Parathyroid adenoma (tissue), 2 donors: ENCODE results near the gene GPR142.

Experiments
- H2AFZ ChIP-seq: fragments of 300-600 bp; sonication (generic); one replicate; pipeline ENCODE4 v1.7.0; 2017; ENCODE audit warnings: antibody characterized with exemption, mild to moderate bottlenecking
- H3K27ac ChIP-seq: fragments of 300-600 bp; sonication (generic); one replicate; pipeline ENCODE4 v1.7.0; 2017
- H3K27me3 ChIP-seq: fragments of 300-600 bp; sonication (generic); one replicate; pipeline ENCODE4 v1.7.0; 2017; ENCODE audit warnings: low read length; ENCODE audit not compliant: control insufficient read depth, insufficient read depth
- H3K36me3 ChIP-seq: fragments of 300-600 bp; sonication (generic); one replicate; pipeline ENCODE4 v1.7.0; 2017; ENCODE audit warnings: low read length; ENCODE audit not compliant: control insufficient read depth, insufficient read depth
- H3K4me1 ChIP-seq: fragments of 300-600 bp; sonication (generic); one replicate; pipeline ENCODE4 v1.7.0; 2017; ENCODE audit warnings: control low read depth
- H3K4me2 ChIP-seq: fragments of 300-600 bp; sonication (generic); one replicate; pipeline ENCODE4 v1.7.0; 2017; ENCODE audit warnings: low read length
- H3K4me3 ChIP-seq: fragments of 300-600 bp; sonication (generic); one replicate; pipeline ENCODE4 v1.7.0; 2017; ENCODE audit warnings: low read depth, low read length
- H3K79me2 ChIP-seq: fragments of 300-600 bp; sonication (generic); one replicate; pipeline ENCODE4 v1.7.0; 2017; ENCODE audit warnings: control low read depth
- H3K9ac ChIP-seq: fragments of 300-600 bp; sonication (generic); one replicate; pipeline ENCODE4 v1.7.0; 2017; ENCODE audit warnings: mild to moderate bottlenecking
- H3K9me3 ChIP-seq: fragments of 300-600 bp; sonication (generic); one replicate; pipeline ENCODE4 v1.7.0; 2017; ENCODE audit warnings: low read length; ENCODE audit not compliant: control insufficient read depth
- CTCF ChIP-seq: fragments of 300-600 bp; sonication (generic); IDR thresholded peaks from one replicate; pipeline ENCODE4 v1.7.0; 2017; ENCODE audit warnings: antibody characterized with exemption, mild to moderate bottlenecking
- donor health status: primary hyperparathyroidism.

GPR142 gene

GRCh38 chr17:74387365-74388218, 20.3 kb downstream of the GPR142 start:
- no peak for TF ChIP-seq CTCF
- no peaks in the 10 kb centered on the region for H3K27me3 ChIP-seq

GRCh38 chr17:74389084-74389753, 21.9 kb downstream of the GPR142 start:
- H2AFZ ChIP-seq: no peak overlapping the region
- no peak for TF ChIP-seq CTCF
- H3K36me3 ChIP-seq: no peaks in the 10 kb centered on the region
- no peak overlapping the region for H3K9ac ChIP-seq
- H3K27ac ChIP-seq: no peak overlapping the region
- H3K4me1 ChIP-seq: no peaks in the 10 kb centered on the region
- no peaks in the 10 kb centered on the region for H3K79me2 ChIP-seq
- no peak overlapping the region for H3K4me2 ChIP-seq
- H3K9me3 ChIP-seq: no peaks in the 10 kb centered on the region
- no peak overlapping the region for H3K4me3 ChIP-seq
- H3K27me3 ChIP-seq: no peaks in the 10 kb centered on the region

More at GRCh38 chr17:74387365-74388218, 20.3 kb downstream of the GPR142 start:
- no peaks in the 10 kb centered on the region for H3K36me3 ChIP-seq
- no peak overlapping the region for H2AFZ ChIP-seq
- no peaks in the 10 kb centered on the region for H3K4me1 ChIP-seq
- no peak overlapping the region for H3K4me2 ChIP-seq
- no peak overlapping the region for H3K9ac ChIP-seq
- no peaks in the 10 kb centered on the region for H3K9me3 ChIP-seq
- no peak overlapping the region for H3K27ac ChIP-seq
- H3K4me3 ChIP-seq: no peak overlapping the region
- no peaks in the 10 kb centered on the region for H3K79me2 ChIP-seq

GRCh38 chr17:74389937-74390679, 22.8 kb downstream of the GPR142 start:
- Histone ChIP-seq H3K36me3 (no peaks in the 10 kb centered on the region), H3K4me3 (no peak overlapping the region), H3K4me2 (no peak overlapping the region), H2AFZ (no peak overlapping the region), H3K9me3 (no peaks in the 10 kb centered on the region), H3K4me1 (peaks cover 4% of the 10 kb centered on the region), H3K9ac (no peak overlapping the region), H3K27me3 (no peaks in the 10 kb centered on the region), H3K79me2 (no peaks in the 10 kb centered on the region), H3K27ac (no peak overlapping the region)
- TF ChIP-seq CTCF: no peak

GRCh38 chr17:74390680-74391653, 23.7 kb downstream of the GPR142 start:
- H3K27me3 ChIP-seq: no peaks in the 10 kb centered on the region
- H3K4me3 ChIP-seq: no peak overlapping the region
- H2AFZ ChIP-seq: no peak overlapping the region
- H3K79me2 ChIP-seq: no peaks in the 10 kb centered on the region
- H3K9ac ChIP-seq: no peak overlapping the region
- no peak overlapping the region for H3K27ac ChIP-seq
- TF ChIP-seq CTCF: no peak
- peaks cover 10% of the 10 kb centered on the region for H3K4me1 ChIP-seq
- no peaks in the 10 kb centered on the region for H3K36me3 ChIP-seq
- H3K9me3 ChIP-seq: no peaks in the 10 kb centered on the region
- H3K4me2 ChIP-seq: no peak overlapping the region
